ENCODE results near the gene VPS37D. TPM values are rescaled to one million over a fixed set of nuclear protein-coding genes. Genes with fewer than 3 reads are reported as not detected.

The VPS37D gene
- total RNA-seq, 1 experiment from 2014 or later, result 0.85 TPM

GRCh38 chr7:73706126-73707044 is 38.8 kb downstream of the VPS37D start:
- no peaks in the 10 kb centered on the region for H4K20me1 ChIP-seq (ENCODE audit: control insufficient read depth, insufficient read depth, insufficient read length)
- H3K4me1 ChIP-seq (ENCODE audit: insufficient read depth, low read length), result no peaks in the 10 kb centered on the region; the same call in 1 of the 2 replicates
- H4K5ac ChIP-seq (ENCODE audit: insufficient read length, low read depth, low read length), result no peak overlapping the region
- Mint-ChIP-seq H3K4me1 (peaks cover 9 to 38% of the 10 kb centered on the region in 2 experiments), H3K27me3 (ENCODE audit: low read depth) (peaks cover 2% of the 10 kb centered on the region), H3K36me3 (ENCODE audit: insufficient read depth in 1 of 3, low read depth in 3 of 3) (peaks cover 9 to 17% (median 17%) of the 10 kb centered on the region in 3 experiments; a peak in 6 of 7 replicates), H3K9me3 (no peaks in the 10 kb centered on the region), H3K4me3 (no peak overlapping the region), H3K27ac (no peak overlapping the region; a peak in 1 of 7 replicates)
- H2BK5ac ChIP-seq (ENCODE audit: insufficient read length, low read length), result no peak overlapping the region
- H3K79me1 ChIP-seq (ENCODE audit: insufficient read depth, low read depth, low read length, poor library complexity, severe bottlenecking), result no peaks in the 10 kb centered on the region
- H3K4ac ChIP-seq (ENCODE audit: low read depth, low read length), result no peak overlapping the region
- no peak overlapping the region for H3K14ac ChIP-seq (ENCODE audit: insufficient read depth, low read length)
- H2AK5ac ChIP-seq (ENCODE audit: insufficient read length, low read length), result no peak overlapping the region
- H4K8ac ChIP-seq (replicated peaks; ENCODE audit: insufficient read length, low read depth, low read length), result no peak overlapping the region
- H3T11ph ChIP-seq (ENCODE audit: low read length), result no peak overlapping the region
- no peak overlapping the region for H2BK12ac ChIP-seq (ENCODE audit: insufficient read length, low read depth, low read length)
- H2BK20ac ChIP-seq (ENCODE audit: low read depth, low read length, poor library complexity, severe bottlenecking), result no peak overlapping the region
- H2BK120ac ChIP-seq (ENCODE audit: low read depth, low read length, poor library complexity, severe bottlenecking), result no peak overlapping the region
- no peak overlapping the region for H3K4me2 ChIP-seq (ENCODE audit: insufficient read depth, insufficient read length, low read length)
- no peaks in the 10 kb centered on the region for H3K79me2 ChIP-seq (ENCODE audit: insufficient read depth, low read length)
- no peak overlapping the region for H3K56ac ChIP-seq (ENCODE audit: insufficient read length, low read depth, low read length)
- H3K23me2 ChIP-seq (ENCODE audit: insufficient read length, low read depth, low read length, poor library complexity, severe bottlenecking), result peaks cover 2% of the 10 kb centered on the region
- H3K23ac ChIP-seq (ENCODE audit: insufficient read length, low read depth, low read length), result no peak overlapping the region
- no peak overlapping the region for H4K91ac ChIP-seq (ENCODE audit: insufficient read length, low read depth, low read length)
- TF ChIP-seq CTCF (conservative IDR thresholded peaks at IDR 0.05), result no peak
- WGBS (ENCODE audit: extremely low coverage, insufficient read length, low lambda C conversion rate), result no CpG with 5 or more reads among the region's 25 CpGs
- H3K9me3 ChIP-seq (ENCODE audit: control insufficient read depth, low read depth, low read length), result no peaks in the 10 kb centered on the region
- H3K27ac ChIP-seq (ENCODE audit: insufficient read length, low read depth, low read length), result no peak overlapping the region
- DNase-seq, result no peak
- no peaks in the 10 kb centered on the region for H3K27me3 ChIP-seq (ENCODE audit: insufficient read depth, low read length)
- no peak overlapping the region for H2BK15ac ChIP-seq (ENCODE audit: low read depth, low read length)
- H3K9ac ChIP-seq (ENCODE audit: extremely low read depth, insufficient read length, low read length), result no peak overlapping the region
- no peak overlapping the region for H2AFZ ChIP-seq (ENCODE audit: low read length)
- no peak overlapping the region for H3K18ac ChIP-seq (ENCODE audit: insufficient read length, low read depth, low read length)

Data from H9 (cell line).